Hematopoietic multipotent progenitor cell treated with erythropoietin and hydrocortisone succinate and interleukin-3 and kit ligand, for 17 days (in vitro differentiated cells): ENCODE results near the gene ASXL3.

Source experiments
- DNase-seq: peaks from one replicate; pipeline ENCODE4 v3.0.0-alpha.2; 2015; ENCODE audit warnings: low spot score

ASXL3 gene

GRCh38 chr18:33717339-33717738 is 139.3 kb downstream of the ASXL3 start:
- no peak for DNase-seq

- DNase-seq = no peak
Observed at GRCh38 chr18:33720133-33720532, 142.1 kb downstream of the ASXL3 start.

GRCh38 chr18:33729556-33729955 is 151.5 kb downstream of the ASXL3 start:
- DNase-seq = no peak

- no peak for DNase-seq
Observed at GRCh38 chr18:33733376-33733775, 155.4 kb downstream of the ASXL3 start.

GRCh38 chr18:33735428-33735827 is 157.4 kb downstream of the ASXL3 start:
- DNase-seq = no peak

GRCh38 chr18:33741760-33742159 is 163.7 kb downstream of the ASXL3 start:
- no peak for DNase-seq

- DNase-seq = no peak
Observed at GRCh38 chr18:33744032-33744697, 166.1 kb downstream of the ASXL3 start.

- DNase-seq = no peak
Observed at GRCh38 chr18:33745151-33745795, 167.3 kb downstream of the ASXL3 start.

GRCh38 chr18:33745871-33746545 is 168.0 kb downstream of the ASXL3 start:
- DNase-seq = no peak

- DNase-seq = no peak
Observed at GRCh38 chr18:33749834-33750233, 171.8 kb downstream of the ASXL3 start.

GRCh38 chr18:33750366-33750765 is 172.3 kb downstream of the ASXL3 start:
- DNase-seq = no peak

- DNase-seq = no peak
Observed at GRCh38 chr18:33751613-33752221, 173.7 kb downstream of the ASXL3 start.

GRCh38 chr18:33755391-33755790 is 177.4 kb downstream of the ASXL3 start:
- DNase-seq = no peak

GRCh38 chr18:33755931-33756560 is 178.0 kb downstream of the ASXL3 start:
- no peak for DNase-seq

- DNase-seq = no peak
Observed at GRCh38 chr18:33757037-33757436, 179.0 kb downstream of the ASXL3 start.

GRCh38 chr18:33761363-33761762 is 183.3 kb downstream of the ASXL3 start:
- DNase-seq = no peak

- DNase-seq = no peak
Observed at GRCh38 chr18:33781429-33781828, 203.4 kb downstream of the ASXL3 start.
